Left forelimb (tissue), 1 donor: ENCODE results near the gene NAPEPLD.

Experiments
- DNase-seq: peaks from one replicate; pipeline ENCODE4 v3.0.0-alpha.2; 2018; ENCODE audit warnings: low spot score

Gene NAPEPLD

DNA sequence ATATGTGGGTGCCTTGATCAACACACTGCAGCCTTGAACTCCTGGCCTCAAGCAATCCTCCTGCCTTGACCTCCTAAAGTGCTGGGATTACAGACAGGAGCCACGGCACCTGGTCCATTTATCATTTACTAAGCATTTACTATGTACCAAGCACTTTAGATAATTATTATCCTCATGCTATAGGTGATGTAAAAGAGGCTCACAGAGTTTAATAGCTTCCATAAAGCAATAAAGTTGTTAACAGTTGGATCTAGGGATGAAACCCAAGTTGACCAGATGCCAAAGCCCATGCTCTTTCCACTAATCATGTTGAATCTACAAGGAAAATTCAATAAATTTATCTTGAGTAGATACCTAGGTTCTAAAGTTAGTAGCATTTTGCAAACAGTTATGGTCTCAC, 5.0 kb downstream of the NAPEPLD start:
- DNase-seq, result no peak

DNA sequence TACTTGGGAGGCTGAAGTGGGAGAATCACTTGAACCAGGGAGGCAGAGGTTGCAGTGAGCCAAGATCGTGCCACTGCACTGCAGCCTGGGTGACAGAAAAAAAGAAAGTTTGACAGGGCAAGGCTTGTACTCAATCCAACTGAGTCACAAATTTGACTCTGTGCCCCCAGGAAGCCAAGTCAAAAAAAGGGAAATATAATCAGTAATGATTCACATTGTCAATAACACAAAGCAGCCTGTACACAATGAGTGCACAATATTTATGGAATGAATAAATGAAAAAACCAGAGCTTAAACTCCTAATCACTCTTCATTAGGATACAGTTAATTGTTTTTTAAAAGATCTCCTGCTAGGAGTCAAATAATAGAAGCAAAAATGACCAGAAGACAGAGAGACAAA, 6.4 kb downstream of the NAPEPLD start:
- no peak for DNase-seq

DNA sequence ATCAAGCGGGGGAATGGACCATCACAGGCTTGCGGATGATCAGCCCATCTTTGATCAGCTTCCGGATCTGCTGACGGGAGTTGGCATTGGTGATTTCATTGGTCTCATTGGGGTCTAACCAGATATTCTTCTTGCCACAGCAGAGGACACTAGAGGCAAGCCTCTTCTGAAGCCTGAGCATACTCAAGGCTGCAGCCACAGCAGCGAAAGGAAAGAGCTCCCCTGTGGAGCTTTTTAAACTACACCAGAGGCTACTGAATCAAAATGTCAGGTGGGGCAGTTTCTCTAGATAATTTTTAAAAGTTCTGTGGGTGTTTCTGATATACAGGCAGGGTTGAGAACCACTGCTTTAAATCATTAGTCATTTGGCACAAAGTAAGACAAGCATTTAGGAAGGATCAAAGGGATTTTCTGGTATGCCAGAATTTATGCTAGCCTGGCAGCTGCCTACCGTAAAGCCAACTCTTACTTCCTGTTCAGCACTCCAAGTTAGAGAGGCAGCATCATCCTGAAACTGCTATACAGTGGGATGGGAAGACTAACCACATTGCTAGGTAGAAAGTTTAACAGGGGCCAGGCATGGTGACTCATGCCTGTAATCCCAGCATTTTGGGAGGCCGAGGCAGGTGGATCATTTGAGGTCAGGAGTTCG, 7.0 kb downstream of the NAPEPLD start:
- DNase-seq, result no peak

DNA sequence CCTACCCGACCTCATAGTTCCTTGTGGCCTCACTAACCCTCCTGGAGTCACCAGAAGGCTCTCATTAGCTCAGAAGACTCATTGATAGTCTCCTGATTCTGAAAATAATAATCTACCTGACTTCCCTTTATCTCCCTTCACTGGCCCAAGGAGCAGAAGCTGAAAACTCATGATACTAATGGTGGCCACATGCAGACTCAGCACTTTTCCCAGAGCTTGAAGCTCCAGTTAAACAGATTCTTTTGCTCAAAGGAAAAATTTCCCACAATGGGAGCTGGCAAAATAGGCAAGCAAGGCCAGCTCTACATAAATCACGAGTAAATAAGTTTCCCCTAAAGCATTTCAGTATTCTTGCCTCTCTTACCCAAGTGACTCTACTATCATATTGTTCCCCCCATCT, 8.2 kb downstream of the NAPEPLD start:
- no peak for DNase-seq

DNA sequence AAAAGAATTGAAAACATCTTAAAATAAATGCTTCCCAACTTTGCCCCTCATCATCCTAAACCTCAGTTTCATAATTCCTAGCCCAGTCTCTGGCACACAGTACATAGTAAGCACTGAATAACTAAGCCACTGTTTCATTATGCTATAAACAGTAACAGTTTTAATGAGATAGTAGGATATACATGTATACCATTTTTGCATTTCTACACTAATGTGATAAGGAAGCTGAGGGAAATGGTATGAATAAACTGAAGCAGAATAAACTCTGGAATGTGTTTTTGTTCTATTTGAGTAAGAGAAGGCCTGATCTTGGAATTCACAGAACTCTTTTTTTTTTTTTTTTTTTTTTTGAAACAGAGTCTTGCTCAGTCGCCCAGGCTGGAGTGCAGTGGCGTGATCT, 8.8 kb downstream of the NAPEPLD start:
- no peak for DNase-seq

DNA sequence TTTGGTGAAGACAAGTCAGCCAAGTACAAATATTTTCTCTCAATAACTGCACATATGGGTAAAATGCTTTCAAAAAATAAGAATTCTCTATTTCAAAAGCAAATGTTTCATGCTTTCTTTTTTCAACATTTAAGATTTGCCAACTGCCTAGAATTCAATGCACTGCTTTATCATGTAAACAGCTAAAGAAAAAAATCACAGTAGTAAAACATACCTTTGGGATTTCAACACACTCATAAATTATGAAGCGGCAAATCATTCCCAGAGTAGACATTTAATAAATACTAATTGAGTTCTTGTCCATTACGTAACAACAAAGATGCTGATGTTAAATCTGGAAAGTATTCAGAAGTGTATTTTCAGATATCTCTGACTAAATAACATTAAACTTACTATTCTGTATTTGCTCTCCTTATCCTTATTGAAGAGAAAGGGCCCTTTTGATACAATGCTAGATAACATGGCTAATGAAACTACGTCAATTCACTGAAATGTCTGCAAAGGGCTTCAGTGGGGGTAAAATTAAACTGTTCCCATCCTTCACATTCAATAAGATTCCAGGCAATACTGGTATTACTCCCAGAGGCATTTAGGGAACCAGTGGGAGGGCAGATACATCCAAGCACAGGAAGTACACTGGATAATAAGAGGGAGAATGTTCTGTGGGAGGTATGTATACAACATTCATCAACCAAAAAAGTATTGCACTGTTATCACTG, 13.9 kb downstream of the NAPEPLD start:
- no peak for DNase-seq

DNA sequence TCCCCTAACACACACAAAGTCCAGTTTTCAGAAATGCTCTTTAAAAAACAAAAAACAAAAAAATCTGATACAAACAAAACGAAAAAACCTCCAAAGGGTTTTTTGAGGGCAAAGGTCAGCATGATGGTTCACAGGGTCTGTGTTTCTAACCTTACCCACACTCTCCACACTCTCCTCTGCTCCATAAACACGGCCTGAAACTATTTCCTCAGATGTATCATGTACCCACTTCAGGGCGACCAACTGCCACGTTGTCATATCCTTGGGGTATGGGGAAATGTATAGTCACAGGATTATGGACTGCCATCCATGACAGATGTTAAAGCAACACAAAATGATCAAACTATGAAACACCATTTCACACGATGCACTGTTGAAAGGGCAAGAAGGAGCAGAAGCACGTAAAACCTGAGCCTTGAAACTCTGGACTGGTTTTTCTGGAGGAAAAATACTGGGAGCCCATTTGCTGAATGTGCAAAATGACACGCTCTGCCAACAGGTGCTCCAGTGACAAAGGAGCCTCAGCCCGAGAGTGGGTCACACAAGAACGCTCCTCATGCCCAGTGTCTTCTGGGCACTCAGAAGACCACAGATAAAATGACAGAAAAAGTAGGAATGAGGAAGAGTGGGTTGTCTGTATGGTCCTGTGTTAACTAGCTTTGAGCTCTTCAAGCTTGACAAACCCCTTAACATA, 15.8 kb downstream of the NAPEPLD start:
- DNase-seq, result no peak

DNA sequence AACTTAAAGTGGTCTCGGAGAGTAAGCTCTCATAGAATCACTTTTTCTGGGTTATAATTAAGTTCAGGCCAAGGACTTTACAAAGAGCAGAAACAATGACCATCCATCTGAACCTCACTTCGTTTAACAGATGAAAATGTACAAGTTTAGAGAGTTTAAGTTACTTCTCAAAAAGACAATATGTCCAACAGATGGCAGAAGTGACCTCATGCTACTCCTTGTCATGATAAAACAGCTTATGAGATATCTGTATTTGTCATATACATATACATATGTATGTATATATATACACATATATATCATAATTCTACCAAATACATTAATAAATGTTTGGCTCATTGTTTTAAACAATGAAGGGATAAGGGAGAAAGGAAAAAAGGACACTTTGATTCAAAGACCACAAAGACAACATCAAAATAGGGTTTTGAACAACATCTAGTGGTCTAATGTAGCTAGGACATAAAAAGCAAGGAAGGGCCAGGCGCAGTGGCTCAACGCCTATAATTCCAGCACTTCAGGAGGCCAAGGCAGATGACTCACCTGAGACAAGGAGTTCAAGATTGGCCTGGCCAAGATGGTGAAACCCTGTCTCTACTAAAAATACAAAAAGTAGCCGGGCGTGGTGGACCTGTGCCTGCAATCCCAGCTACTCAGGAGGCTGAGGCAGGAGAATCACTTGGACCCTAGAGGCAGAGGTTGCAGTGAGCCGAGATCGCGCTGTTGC, 17.8 kb downstream of the NAPEPLD start:
- no peak for DNase-seq

DNA sequence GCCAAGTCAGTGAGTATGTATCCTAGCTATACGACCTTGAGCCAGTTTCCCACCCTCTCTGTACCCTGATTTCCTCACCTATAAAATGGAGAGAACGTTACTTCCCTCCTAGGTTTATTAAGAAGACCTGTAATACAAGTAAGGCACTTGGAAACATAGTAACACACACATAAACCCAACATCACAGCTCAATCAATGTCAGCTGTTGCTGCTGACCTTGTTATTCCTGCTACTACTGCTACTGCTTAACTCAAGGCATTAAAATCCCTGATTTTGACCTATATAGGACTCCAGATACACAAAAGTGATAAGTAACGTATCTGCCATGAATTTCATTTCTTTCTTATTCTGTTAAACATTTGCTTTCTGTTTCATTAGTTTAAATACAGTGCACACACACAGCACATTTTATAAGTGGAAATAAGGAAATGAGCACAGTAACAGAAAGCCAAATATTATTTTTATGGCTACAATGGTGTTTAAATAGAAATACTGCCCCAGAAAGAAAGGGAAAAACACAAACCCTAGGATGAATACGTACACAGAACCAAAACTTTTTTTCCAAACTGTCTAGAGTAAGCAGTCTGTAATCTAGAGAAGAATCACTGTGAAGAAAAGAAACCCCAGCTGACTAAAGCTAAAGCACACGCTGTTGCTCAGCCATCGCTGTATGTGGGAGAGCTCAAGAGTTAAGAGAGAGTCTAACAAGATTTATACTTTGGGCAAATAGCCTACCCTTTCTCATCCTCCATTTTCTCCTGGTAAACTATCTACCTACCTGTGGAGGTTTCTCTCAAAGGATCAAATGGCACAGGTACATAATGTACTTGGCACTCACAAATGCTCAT, 19.0 kb downstream of the NAPEPLD start:
- DNase-seq, result no peak

DNA sequence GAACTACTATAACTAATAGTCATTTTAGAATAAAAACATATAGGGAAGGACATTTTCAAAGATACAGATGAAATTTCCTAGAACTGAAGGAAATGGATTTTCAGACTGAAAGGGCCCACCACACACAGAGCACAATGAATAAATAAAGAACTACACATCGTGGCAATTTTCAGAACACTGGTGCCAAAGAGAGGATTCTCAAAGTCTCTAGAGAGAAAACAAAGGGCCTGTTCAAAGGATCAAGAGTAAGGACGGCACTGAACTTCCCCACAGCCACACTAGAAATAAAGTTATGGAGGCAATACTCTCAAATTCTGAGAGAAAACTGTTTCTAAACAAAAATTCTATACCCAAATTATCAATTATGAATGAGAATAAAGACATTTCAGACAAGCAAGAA, 21.9 kb downstream of the NAPEPLD start:
- DNase-seq, result no peak

DNA sequence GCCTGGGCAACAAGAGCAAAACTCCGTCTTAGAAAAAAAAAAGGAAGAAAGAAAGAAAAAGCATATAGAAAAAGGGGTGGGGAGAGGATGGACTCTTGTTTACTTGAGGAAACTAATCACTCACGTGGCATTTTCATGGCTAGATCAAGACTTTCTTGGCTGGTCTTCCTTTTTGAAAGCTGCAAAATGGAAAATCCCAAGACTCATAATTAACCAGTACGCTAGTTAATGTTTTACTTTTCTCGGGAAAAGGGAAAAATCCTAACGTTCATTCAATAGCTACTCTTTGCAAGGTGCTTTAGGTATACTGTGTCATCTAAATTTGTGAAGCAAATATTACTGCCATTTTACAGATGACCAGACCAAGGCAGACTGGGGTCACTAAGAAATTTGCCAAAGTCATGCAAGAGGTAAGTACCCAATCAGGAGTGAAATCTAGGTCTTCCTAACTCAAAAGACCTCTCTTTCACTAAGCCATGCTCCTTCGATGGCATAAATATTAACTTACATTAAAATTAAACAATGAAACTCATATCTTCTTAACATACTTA, 24.4 kb downstream of the NAPEPLD start:
- DNase-seq, result no peak

DNA sequence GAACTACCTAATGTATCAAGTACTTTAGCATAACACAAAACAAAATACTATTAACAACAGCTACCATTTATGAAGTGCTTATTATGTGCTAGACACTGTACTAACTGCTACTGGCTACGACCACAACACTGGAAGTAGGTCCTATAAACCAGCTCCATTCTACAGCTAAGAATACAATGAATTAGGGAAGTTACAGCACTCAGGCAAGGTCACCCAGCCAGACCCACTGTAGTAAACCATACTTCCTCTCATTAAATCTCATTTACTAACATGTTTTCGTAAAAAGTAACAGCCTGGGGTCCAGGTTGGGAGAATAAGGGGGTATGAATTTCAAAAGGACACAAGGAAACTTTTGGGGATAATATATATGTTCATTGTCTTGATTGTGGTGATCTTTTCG, 25.4 kb downstream of the NAPEPLD start:
- DNase-seq, result no peak

DNA sequence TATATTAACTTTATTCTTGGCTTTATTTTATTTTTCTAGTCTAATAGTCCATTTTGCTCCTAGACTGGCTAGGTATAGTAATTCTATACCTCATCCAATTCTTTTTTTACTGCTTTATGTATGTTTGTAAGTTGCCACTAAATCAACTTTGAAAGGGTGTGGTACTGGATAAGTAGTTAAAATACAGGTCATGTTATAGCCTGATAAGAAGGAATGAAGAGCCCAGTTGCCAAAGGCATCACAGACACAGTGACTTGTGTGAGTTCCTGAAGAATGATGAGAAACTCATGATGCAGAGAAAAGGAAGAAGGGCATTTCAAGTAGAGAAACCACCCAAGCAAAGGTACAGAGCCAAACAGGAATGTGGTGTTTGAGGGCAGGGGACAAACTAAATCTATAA, 27.3 kb downstream of the NAPEPLD start:
- DNase-seq, result no peak

DNA sequence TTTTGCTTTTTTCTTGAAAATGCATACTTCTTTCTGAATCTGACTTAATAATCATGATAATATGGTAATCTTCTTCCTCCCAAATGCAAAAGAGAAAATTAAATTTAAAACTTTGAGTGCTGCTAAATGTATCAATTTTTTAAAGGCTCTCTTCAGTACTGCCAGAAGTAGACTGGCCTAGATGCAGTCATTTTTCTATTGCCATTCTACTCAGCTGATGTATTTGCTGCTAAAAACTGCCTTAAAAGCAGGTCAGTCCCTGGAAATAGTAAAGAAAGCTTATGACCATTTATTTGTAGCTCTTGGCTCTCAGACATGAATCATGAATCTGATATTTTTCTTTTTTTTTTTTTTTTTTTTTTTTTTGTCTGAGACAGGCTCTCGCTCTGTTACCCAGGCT, 28.5 kb downstream of the NAPEPLD start:
- DNase-seq, result no peak

DNA sequence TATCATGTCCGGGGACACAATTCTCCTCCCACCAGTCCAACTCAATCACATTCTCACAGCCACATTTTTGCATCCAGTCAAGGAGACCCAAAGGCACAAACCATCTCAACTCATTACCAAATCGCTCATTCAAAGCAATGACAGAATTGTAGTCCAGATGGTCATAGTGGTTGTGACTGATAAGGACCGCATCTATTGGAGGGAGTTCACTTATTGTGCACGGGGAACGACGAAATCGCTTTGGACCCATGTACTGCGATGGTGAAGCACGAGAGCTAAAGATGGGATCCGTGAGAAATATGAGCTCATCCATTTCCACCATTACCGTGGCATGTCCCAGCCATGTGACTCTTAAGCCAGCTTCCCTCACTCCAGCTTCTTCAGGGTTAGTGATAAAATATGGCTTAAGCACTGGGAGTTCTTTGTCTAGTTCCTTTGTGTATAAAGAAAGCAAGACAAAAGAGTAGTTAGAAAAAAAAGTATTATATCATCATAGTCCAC, 29.1 kb downstream of the NAPEPLD start:
- DNase-seq, result no peak

DNA sequence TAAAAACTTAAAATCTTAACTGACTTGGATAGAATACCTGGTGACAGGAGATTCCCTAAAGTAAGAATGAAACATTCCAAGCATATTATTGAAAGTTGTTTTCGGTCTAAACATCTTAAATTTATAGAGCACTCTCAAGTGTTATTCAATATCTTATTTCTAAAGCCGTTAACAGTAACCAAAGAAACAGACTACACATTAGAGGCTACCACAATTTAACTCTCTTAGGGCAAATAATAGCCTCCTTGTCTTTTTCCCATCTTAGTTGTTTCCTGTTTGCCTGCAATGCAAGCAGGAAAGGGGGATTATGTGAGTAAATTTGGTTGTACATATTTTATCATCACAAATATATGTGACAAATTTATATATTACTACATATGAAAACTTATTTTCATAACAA, 31.4 kb downstream of the NAPEPLD start:
- DNase-seq, result no peak

DNA sequence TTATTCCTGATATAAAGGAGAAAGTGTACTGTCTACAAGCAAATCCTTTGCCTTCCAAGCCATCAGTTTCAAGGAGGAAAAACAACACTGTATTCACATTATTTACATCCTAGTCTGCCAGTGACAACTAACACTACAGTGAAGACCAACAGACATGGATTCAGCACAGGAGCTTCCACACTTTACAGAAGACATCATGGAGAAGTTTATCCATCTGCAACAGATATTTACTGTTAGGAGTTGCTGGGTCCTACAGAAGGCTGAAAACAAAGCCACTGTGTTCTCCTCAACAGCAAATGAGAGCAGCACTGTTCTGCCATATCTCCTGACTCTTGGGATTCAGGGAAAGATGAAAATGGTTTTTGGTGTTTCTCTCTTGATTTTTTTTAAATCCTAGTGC, 31.9 kb downstream of the NAPEPLD start:
- DNase-seq, result no peak

DNA sequence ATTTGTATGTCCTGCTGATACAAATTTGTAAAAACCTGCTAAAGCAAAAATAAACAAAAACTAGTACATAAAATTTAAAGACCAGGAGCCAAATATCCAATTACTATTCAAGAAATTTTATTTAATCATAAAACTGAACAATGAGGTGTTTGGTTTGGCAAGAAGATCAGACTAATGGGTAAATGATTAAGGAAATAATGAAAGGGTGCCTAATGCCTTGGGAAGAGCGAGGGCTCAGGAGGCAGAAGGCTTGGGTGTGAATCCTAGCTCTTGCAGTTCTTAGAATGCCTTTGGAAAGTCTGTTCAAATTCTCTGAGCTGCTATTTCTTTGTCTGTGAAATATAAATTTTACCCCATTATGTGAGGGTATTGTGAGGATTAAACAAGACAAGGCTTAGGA, 32.4 kb downstream of the NAPEPLD start:
- DNase-seq, result no peak

DNA sequence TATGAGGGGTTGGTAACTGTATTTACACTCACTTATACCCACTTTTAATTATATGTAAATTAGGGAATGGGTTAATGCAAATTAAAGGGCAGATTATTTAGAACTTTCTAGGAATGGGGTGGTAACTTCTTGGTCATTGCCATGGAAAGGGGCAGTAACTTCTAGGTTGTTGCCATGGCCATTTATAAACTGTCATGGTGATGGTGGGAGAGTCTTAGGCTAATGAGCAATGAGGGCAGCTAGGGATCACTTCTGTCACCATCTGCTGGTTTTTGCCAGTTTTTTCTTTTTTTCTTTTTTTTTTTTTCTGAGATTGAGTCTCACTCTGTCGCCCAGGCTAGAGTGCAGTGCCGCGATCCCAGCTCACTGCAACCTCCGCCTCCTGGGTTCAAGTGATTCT, 33.1 kb downstream of the NAPEPLD start:
- DNase-seq, result no peak

DNA sequence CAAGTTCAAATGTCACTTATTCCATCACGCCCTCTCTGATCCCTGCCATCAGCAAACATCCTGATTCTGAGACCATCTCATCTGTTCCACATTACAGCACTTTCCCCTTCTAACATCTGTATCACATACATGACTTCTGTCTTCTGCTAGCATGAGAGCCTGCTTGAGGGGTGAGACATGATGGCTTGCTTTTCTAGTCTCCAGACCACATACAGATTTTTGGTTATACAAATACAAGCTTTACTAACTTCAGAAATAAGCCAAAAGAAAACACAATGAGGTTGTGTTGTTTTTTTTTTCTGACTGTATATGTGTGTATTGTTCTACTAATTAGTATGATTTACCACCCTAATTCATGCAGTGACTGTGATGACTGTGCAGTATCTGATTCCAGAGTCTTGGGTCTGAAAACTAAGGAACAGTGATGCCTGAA, 34.3 kb downstream of the NAPEPLD start:
- DNase-seq, result no peak

DNA sequence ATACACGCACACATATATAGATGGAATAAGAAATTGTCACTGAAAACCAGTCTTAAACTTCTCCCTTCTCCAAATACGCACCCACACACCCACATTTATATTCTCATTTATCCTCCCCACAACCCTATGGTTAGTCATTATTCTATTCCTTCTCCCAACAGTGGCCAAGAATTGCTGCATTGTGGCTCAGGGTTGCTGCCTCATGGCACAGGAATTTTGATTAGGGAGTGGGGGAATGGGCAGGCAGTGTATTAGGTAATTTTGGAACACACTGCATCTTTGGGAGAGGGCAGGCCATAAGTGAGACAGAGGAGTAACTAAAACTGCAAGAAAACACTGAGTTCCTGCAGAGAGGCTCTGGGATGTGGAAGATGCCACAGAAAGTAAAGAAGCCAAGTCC, 35.7 kb downstream of the NAPEPLD start:
- no peak for DNase-seq
